ENCODE measurements around the gene TMEM45A. TPM values are rescaled to one million over a fixed set of nuclear protein-coding genes. Genes with fewer than 3 reads are reported as not detected.

Gene TMEM45A
- total RNA-seq, 2 donors from 2014 or later: 5.8 to 7.8 TPM

GRCh38 chr3:100605358-100605757 lies 112.9 kb downstream of the TMEM45A start:
- Histone ChIP-seq H3K4me1 (ENCODE audit: control insufficient read depth, insufficient read depth, low read length) (peaks cover 6% of the 10 kb centered on the region), H3K4me3 (ENCODE audit: low read length) (no peak overlapping the region), H3K27ac (ENCODE audit: low read depth, low read length) (no peak overlapping the region), H3K36me3 (ENCODE audit: control insufficient read depth, insufficient read depth, low read length) (no peaks in the 10 kb centered on the region), H3K9me3 (ENCODE audit: control insufficient read depth, low read length) (peaks cover 20% of the 10 kb centered on the region), H3K9ac (ENCODE audit: extremely low read depth, low read length, poor library complexity, severe bottlenecking) (no peak overlapping the region), H3K27me3 (ENCODE audit: control insufficient read depth, insufficient read depth, low read length, poor library complexity, severe bottlenecking) (no peaks in the 10 kb centered on the region)
- Mint-ChIP-seq H3K4me3 (no peak overlapping the region), H3K27ac (no peak overlapping the region), H3K4me1 (peaks cover 31% of the 10 kb centered on the region), H3K9me3 (peaks cover 23% of the 10 kb centered on the region), H3K27me3 (ENCODE audit: insufficient read depth) (peaks cover 7% of the 10 kb centered on the region), H3K36me3 (ENCODE audit: low read depth) (peaks cover 6% of the 10 kb centered on the region)
- 94% methylated on average over 7 to 8 of the region's 8 CpGs for WGBS, 2 experiments (ENCODE audit: insufficient coverage in 1 of 2, insufficient read length in 1 of 2)
- DNase-seq: no peak
- no peak for TF ChIP-seq CTCF (conservative IDR thresholded peaks at IDR 0.05)

- Histone ChIP-seq H3K4me1 (ENCODE audit: control insufficient read depth, insufficient read depth, low read length) (peaks cover 6% of the 10 kb centered on the region), H3K36me3 (ENCODE audit: control insufficient read depth, insufficient read depth, low read length) (no peaks in the 10 kb centered on the region), H3K27me3 (ENCODE audit: control insufficient read depth, insufficient read depth, low read length, poor library complexity, severe bottlenecking) (no peaks in the 10 kb centered on the region), H3K4me3 (ENCODE audit: low read length) (no peak overlapping the region), H3K27ac (ENCODE audit: low read depth, low read length) (no peak overlapping the region), H3K9ac (ENCODE audit: extremely low read depth, low read length, poor library complexity, severe bottlenecking) (no peak overlapping the region), H3K9me3 (ENCODE audit: control insufficient read depth, low read length) (peaks cover 9% of the 10 kb centered on the region)
- H3K36me3 Mint-ChIP-seq (ENCODE audit: low read depth): no peaks in the 10 kb centered on the region
- DNase-seq: no peak
- H3K9me3 Mint-ChIP-seq: peaks cover 8% of the 10 kb centered on the region
- H3K27me3 Mint-ChIP-seq (ENCODE audit: insufficient read depth): peaks cover 7% of the 10 kb centered on the region
- peaks cover 24% of the 10 kb centered on the region for H3K4me1 Mint-ChIP-seq
- peak; percentile 44 for TF ChIP-seq CTCF (conservative IDR thresholded peaks at IDR 0.05)
- no peak overlapping the region for H3K27ac Mint-ChIP-seq
- no peak overlapping the region for H3K4me3 Mint-ChIP-seq
Observed at GRCh38 chr3:100606894-100607512, 114.6 kb downstream of the TMEM45A start.

- no peaks in the 10 kb centered on the region for H3K36me3 ChIP-seq (ENCODE audit: control insufficient read depth, insufficient read depth, low read length)
- no peak within 1 kb of the TSS for H3K4me3 ChIP-seq (ENCODE audit: low read length)
- no peak for DNase-seq
- no peaks in the 10 kb centered on the region for H3K27me3 ChIP-seq (ENCODE audit: control insufficient read depth, insufficient read depth, low read length, poor library complexity, severe bottlenecking)
- peaks cover 9% of the 10 kb centered on the region for H3K9me3 ChIP-seq (ENCODE audit: control insufficient read depth, low read length)
- no peaks in the 10 kb centered on the region for H3K4me1 ChIP-seq (ENCODE audit: control insufficient read depth, insufficient read depth, low read length)
- Mint-ChIP-seq H3K4me3 (no peak within 1 kb of the TSS), H3K27me3 (ENCODE audit: insufficient read depth) (peaks cover 7% of the 10 kb centered on the region), H3K4me1 (peaks cover 8% of the 10 kb centered on the region), H3K27ac (no peak within 1 kb of the TSS), H3K36me3 (ENCODE audit: low read depth) (no peaks in the 10 kb centered on the region), H3K9me3 (peaks cover 8% of the 10 kb centered on the region)
- no peak for TF ChIP-seq CTCF (conservative IDR thresholded peaks at IDR 0.05)
- no peak within 1 kb of the TSS for H3K27ac ChIP-seq (ENCODE audit: low read depth, low read length)
- H3K9ac ChIP-seq (ENCODE audit: extremely low read depth, low read length, poor library complexity, severe bottlenecking): no peak within 1 kb of the TSS
- WGBS, 2 experiments (ENCODE audit: insufficient coverage in 1 of 2, insufficient read length in 1 of 2): 78 to 97% methylated on average over 2 of the region's 2 CpGs
Observed at GRCh38 chr3:100609305-100609704, 116.9 kb downstream of the TMEM45A start, which contains the start of gene ADGRG7. Gene ADGRG7 (plus strand): TSS chr3:100609601. CDS start chr3:100609857, 256 bp downstream.

Measured in endodermal cell (in vitro differentiated cells).